GM23338 (cell line): Measurements from ENCODE around the gene TANGO2. TPM values are rescaled to one million over a fixed set of nuclear protein-coding genes. Genes with fewer than 3 reads are reported as not detected.

ENCODE experiments used
- ATAC-seq: fragments of 200-7000 bp; cut with Tn5 transposase; 3 replicates; pipeline ENCODE4 v1.9.1; 2020
- DNase-seq: peaks from one replicate; pipeline ENCODE4 v3.0.0-alpha.2; 2015; ENCODE audit warnings: low spot score
- H2AFZ ChIP-seq: fragments of 200-600 bp; sonication (generic); 2 replicates; pipeline ENCODE4 v1.8.0; 2016; ENCODE audit warnings: antibody characterized with exemption, mild to moderate bottlenecking, moderate library complexity
- H3F3A ChIP-seq: fragments of 200-600 bp; sonication (generic); replicated peaks from 2 replicates; pipeline ENCODE4 v1.8.0; 2017; ENCODE audit warnings: antibody characterized with exemption, mixed run types, low read depth
- H3K27ac ChIP-seq: fragments of 200-600 bp; sonication (generic); 2 replicates; pipeline ENCODE4 v1.6.1; 2016; ENCODE audit warnings: low read depth
- H3K27me3 ChIP-seq: fragments of 200-600 bp; sonication (generic); 2 replicates; pipeline ENCODE4 v1.8.0; 2016; ENCODE audit warnings: mild to moderate bottlenecking, mixed run types, moderate library complexity; ENCODE audit not compliant: insufficient read depth
- H3K36me3 ChIP-seq: fragments of 200-600 bp; sonication (generic); 2 replicates; pipeline ENCODE4 v1.8.0; 2016; ENCODE audit warnings: mild to moderate bottlenecking; ENCODE audit not compliant: insufficient read depth
- H3K4me1 ChIP-seq: fragments of 200-600 bp; sonication (generic); 2 replicates; pipeline ENCODE4 v1.8.0; 2016; ENCODE audit warnings: mild to moderate bottlenecking, moderate library complexity; ENCODE audit not compliant: insufficient read depth
- H3K4me2 ChIP-seq: fragments of 200-600 bp; sonication (generic); 2 replicates; pipeline ENCODE4 v1.7.1; 2017; ENCODE audit warnings: mixed run types
- H3K4me3 ChIP-seq: fragments of 200-600 bp; sonication (generic); 2 replicates; pipeline ENCODE4 v1.6.1; 2016; ENCODE audit warnings: mixed run types
- H3K79me2 ChIP-seq: fragments of 200-600 bp; sonication (generic); replicated peaks from 2 replicates; pipeline ENCODE4 v1.8.0; 2017; ENCODE audit warnings: mild to moderate bottlenecking; ENCODE audit not compliant: insufficient read depth
- H3K9me2 ChIP-seq: fragments of 200-600 bp; sonication (generic); 2 replicates; pipeline ENCODE4 v1.8.0; 2017; ENCODE audit not compliant: insufficient read depth
- H4K20me1 ChIP-seq: fragments of 200-600 bp; sonication (generic); replicated peaks from 2 replicates; pipeline ENCODE4 v1.8.0; 2017; ENCODE audit warnings: mild to moderate bottlenecking; ENCODE audit not compliant: insufficient read depth
- H3K27ac Mint-ChIP-seq: 2 replicates; pipeline ENCODE4 v1.8.0; 2020; ENCODE audit warnings: inconsistent platforms, mild to moderate bottlenecking, moderate library complexity, mixed read lengths
- H3K27me3 Mint-ChIP-seq: 3 replicates; pipeline ENCODE4 v1.8.0; 2022; ENCODE audit warnings: low read depth, mild to moderate bottlenecking, moderate library complexity, mixed read lengths, inconsistent platforms; ENCODE audit not compliant: insufficient read depth, poor library complexity
- H3K36me3 Mint-ChIP-seq: 3 replicates; pipeline ENCODE4 v1.8.0; 2021; ENCODE audit warnings: low read depth, mild to moderate bottlenecking, inconsistent platforms, moderate library complexity, mixed read lengths
- H3K4me1 Mint-ChIP-seq: 3 replicates; pipeline ENCODE4 v1.8.0; 2020; ENCODE audit warnings: mild to moderate bottlenecking, inconsistent platforms, mixed read lengths
- H3K4me3 Mint-ChIP-seq: 3 replicates; pipeline ENCODE4 v1.8.0; 2021; ENCODE audit warnings: moderate library complexity, mild to moderate bottlenecking, inconsistent platforms, mixed read lengths
- H3K9me3 Mint-ChIP-seq: 3 replicates; pipeline ENCODE4 v1.8.0; 2020; ENCODE audit warnings: moderate library complexity, mild to moderate bottlenecking, inconsistent platforms, mixed read lengths
- CREB1 ChIP-seq: fragments of 250-450 bp; sonication (Bioruptor Pico); IDR thresholded peaks from 2 replicates; pipeline ENCODE4 v1.5.0; 2020; ENCODE audit warnings: low read depth, mild to moderate bottlenecking, moderate library complexity
- EZH2 ChIP-seq: fragments of 200-600 bp; sonication (generic); IDR thresholded peaks from one replicate; pipeline ENCODE4 v1.8.0; 2017; ENCODE audit warnings: antibody characterized with exemption, mild to moderate bottlenecking, low read depth; ENCODE audit not compliant: unreplicated experiment
- EZH2phosphoT487 ChIP-seq: fragments of 200-600 bp; sonication (generic); IDR thresholded peaks from one replicate; pipeline ENCODE4 v1.8.1; 2018; ENCODE audit warnings: antibody characterized with exemption; ENCODE audit not compliant: unreplicated experiment
- JUNB ChIP-seq: IDR thresholded peaks from one replicate; pipeline ENCODE4 v1.6.1; 2016; ENCODE audit warnings: antibody characterized with exemption; ENCODE audit not compliant: unreplicated experiment
- POLR2AphosphoS5 ChIP-seq: IDR thresholded peaks from 2 replicates; pipeline ENCODE4 v1.6.1; 2016; ENCODE audit warnings: antibody characterized with exemption, low read depth
- STAT1 ChIP-seq: IDR thresholded peaks from one replicate; pipeline ENCODE4 v1.6.1; 2016; ENCODE audit warnings: antibody characterized with exemption; ENCODE audit not compliant: unreplicated experiment
- ZNF114 ChIP-seq: fragments of 250-450 bp; sonication (Bioruptor Pico); IDR thresholded peaks from 2 replicates; pipeline ENCODE4 v1.5.0; 2020; ENCODE audit warnings: mild to moderate bottlenecking, moderate library complexity
- polyA plus RNA-seq: library from polyadenylated mRNA; unstranded; fragments of >200 nt; fragmentation: Nextera tagmentation; extraction: Ambion mirVana; gene quantifications from 2 replicates; pipeline ENCODE4 v1.2.1, GENCODE V29; 2016
- total RNA-seq: library from RNA; depleted of rRNA; stranded (reverse); fragments of >200 nt; shearing (Covaris generic); gene quantifications from 2 replicates; pipeline ENCODE4 v1.2.3, GENCODE V29; 2014
- TF ChIP-seq, protein P1 (sequence below), 2 experiments: fragments of 200-600 bp in 1 of 2; sonication (generic) in 1 of 2; conservative IDR thresholded peaks; 2 replicates each; pipeline versions ENCODE4 v1.5.1 to v1.6.1; 2016 to 2017; ENCODE audit warnings: antibody characterized with exemption in 2 of 2, low read depth in 2 of 2, mild to moderate bottlenecking in 2 of 2, moderate library complexity in 1 of 2
- TF ChIP-seq, protein P2 (sequence below): IDR thresholded peaks from 2 replicates; pipeline ENCODE4 v1.6.1; 2016; ENCODE audit warnings: antibody characterized with exemption
- TF ChIP-seq, protein P3 (sequence below): IDR thresholded peaks from one replicate; pipeline ENCODE4 v1.6.1; 2018; ENCODE audit warnings: antibody characterized with exemption; ENCODE audit not compliant: unreplicated experiment

Gene TANGO2
- total and polyA plus RNA-seq, 2 experiments from 2014 or later: 6.9 to 15.0 TPM

DNA sequence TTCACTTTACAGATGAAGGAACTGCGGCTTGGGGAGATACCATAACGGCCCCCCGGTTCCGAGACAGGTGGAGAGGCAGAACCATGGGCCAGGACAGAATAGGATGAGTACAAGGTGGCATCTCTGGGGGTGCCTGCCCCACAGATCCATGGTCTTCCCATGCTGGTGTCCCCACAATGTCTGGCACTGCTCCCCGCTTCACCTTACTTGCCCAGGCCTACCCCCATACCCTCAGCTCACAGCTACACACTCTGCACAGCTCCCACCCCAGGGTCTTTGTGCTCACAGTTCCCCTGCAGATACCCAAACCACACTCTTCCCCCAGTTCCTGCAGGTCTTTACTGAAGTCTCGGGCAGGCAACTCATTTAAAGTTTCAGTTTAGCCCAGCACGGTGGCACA, 47.7 kb downstream of the TANGO2 start (continued):
- TF ChIP-seq POLR2AphosphoS5 (no peak), EZH2phosphoT487 (no peak)

DNA sequence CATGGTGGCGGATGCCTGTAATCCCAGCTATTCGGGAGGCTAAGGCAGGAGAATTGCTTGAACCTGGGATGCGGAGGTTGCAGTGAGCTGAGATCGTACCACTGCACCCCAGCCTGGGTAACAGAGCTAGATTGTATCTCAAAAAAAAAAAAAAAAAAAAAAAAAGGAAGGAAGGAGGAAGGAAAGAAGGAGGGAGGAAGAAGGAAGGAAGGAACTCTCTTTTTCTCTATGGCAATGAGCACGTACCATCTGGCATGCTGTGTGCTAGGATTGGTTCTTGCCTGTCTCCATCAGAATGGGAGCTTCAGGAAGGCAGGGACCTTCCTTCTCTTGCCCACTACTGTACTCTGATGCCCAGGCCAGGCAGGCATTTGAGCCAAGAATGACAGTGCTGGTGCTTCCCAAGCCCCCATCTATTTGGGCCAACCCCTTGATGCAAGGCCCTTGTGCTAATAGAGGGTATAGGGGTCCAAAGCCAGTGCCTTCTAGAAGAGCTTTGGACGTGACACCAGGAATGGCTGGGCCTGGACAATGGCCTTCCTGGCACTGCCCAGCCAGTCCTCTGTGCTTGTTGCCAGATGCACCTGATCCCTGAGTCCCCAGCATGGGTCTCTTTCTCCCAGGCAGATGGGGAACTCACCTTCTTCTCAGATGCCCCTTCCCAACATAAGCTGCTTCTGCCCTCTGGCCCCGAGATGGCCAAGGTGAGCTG, 48.6 kb downstream of the TANGO2 start:
- no peaks in the 10 kb centered on the region for H3K4me1 Mint-ChIP-seq
- Histone ChIP-seq H3K79me2 (no peaks in the 10 kb centered on the region), H3K27ac (no peak overlapping the region), H3K4me2 (no peak overlapping the region), H3K4me1 (no peaks in the 10 kb centered on the region), H3K4me3 (no peak overlapping the region), H3F3A (no peaks in the 10 kb centered on the region), H3K27me3 (no peaks in the 10 kb centered on the region), H2AFZ (no peak overlapping the region), H3K36me3 (no peaks in the 10 kb centered on the region), H4K20me1 (no peaks in the 10 kb centered on the region), H3K9me2 (no peaks in the 10 kb centered on the region)
- H3K4me3 Mint-ChIP-seq: no peak overlapping the region
- H3K27ac Mint-ChIP-seq: no peak overlapping the region
- ATAC-seq (no peak), DNase-seq (no peak)
- H3K36me3 Mint-ChIP-seq: no peaks in the 10 kb centered on the region
- no peak for TF ChIP-seq EZH2
- no peak for TF ChIP-seq STAT1
- no peak for TF ChIP-seq CREB1 (CRISPR knock-in tag)
- no peak for TF ChIP-seq JUNB
- TF ChIP-seq, protein P1, sequence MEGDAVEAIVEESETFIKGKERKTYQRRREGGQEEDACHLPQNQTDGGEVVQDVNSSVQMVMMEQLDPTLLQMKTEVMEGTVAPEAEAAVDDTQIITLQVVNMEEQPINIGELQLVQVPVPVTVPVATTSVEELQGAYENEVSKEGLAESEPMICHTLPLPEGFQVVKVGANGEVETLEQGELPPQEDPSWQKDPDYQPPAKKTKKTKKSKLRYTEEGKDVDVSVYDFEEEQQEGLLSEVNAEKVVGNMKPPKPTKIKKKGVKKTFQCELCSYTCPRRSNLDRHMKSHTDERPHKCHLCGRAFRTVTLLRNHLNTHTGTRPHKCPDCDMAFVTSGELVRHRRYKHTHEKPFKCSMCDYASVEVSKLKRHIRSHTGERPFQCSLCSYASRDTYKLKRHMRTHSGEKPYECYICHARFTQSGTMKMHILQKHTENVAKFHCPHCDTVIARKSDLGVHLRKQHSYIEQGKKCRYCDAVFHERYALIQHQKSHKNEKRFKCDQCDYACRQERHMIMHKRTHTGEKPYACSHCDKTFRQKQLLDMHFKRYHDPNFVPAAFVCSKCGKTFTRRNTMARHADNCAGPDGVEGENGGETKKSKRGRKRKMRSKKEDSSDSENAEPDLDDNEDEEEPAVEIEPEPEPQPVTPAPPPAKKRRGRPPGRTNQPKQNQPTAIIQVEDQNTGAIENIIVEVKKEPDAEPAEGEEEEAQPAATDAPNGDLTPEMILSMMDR (conservative IDR thresholded peaks at IDR 0.05; ENCODE audit: low read depth in 2 of 2): no peak
- TF ChIP-seq ZNF114 (CRISPR knock-in tag): no peak
- TF ChIP-seq, protein P2, sequence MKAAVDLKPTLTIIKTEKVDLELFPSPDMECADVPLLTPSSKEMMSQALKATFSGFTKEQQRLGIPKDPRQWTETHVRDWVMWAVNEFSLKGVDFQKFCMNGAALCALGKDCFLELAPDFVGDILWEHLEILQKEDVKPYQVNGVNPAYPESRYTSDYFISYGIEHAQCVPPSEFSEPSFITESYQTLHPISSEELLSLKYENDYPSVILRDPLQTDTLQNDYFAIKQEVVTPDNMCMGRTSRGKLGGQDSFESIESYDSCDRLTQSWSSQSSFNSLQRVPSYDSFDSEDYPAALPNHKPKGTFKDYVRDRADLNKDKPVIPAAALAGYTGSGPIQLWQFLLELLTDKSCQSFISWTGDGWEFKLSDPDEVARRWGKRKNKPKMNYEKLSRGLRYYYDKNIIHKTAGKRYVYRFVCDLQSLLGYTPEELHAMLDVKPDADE: no peak
- TF ChIP-seq, protein P3, sequence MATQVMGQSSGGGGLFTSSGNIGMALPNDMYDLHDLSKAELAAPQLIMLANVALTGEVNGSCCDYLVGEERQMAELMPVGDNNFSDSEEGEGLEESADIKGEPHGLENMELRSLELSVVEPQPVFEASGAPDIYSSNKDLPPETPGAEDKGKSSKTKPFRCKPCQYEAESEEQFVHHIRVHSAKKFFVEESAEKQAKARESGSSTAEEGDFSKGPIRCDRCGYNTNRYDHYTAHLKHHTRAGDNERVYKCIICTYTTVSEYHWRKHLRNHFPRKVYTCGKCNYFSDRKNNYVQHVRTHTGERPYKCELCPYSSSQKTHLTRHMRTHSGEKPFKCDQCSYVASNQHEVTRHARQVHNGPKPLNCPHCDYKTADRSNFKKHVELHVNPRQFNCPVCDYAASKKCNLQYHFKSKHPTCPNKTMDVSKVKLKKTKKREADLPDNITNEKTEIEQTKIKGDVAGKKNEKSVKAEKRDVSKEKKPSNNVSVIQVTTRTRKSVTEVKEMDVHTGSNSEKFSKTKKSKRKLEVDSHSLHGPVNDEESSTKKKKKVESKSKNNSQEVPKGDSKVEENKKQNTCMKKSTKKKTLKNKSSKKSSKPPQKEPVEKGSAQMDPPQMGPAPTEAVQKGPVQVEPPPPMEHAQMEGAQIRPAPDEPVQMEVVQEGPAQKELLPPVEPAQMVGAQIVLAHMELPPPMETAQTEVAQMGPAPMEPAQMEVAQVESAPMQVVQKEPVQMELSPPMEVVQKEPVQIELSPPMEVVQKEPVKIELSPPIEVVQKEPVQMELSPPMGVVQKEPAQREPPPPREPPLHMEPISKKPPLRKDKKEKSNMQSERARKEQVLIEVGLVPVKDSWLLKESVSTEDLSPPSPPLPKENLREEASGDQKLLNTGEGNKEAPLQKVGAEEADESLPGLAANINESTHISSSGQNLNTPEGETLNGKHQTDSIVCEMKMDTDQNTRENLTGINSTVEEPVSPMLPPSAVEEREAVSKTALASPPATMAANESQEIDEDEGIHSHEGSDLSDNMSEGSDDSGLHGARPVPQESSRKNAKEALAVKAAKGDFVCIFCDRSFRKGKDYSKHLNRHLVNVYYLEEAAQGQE: no peak
- TF ChIP-seq POLR2AphosphoS5: no peak
- peaks cover 7% of the 10 kb centered on the region for H3K27me3 Mint-ChIP-seq
- no peaks in the 10 kb centered on the region for H3K9me3 Mint-ChIP-seq
